ENCODE results near the gene GAL.
A peak's percentile ranks its signal among the peaks of the same experiment; 100 is the strongest.

The GAL gene

GRCh38 chr11:68722143-68722542 is 37.8 kb downstream of the GAL start:
- Histone ChIP-seq H3K14ac (ENCODE audit: low read length) (no peak overlapping the region), H3K4me1 (ENCODE audit: control insufficient read depth in 2 of 2, insufficient read depth in 1 of 2, low read depth in 1 of 2, low read length in 2 of 2) (no peaks in the 10 kb centered on the region), H2BK12ac (ENCODE audit: low read length) (no peak overlapping the region), H3K27ac (replicated peaks; ENCODE audit: low read length) (no peak overlapping the region), H3K27me3 (ENCODE audit: control insufficient read depth in 3 of 3, insufficient read depth in 3 of 3, low read depth in 1 of 3, low read length in 3 of 3) (peaks cover 0 to 4% (median 0%) of the 10 kb centered on the region in 3 experiments), H3K4me3 (ENCODE audit: low read length in 2 of 2) (no peak overlapping the region), H3K4me2 (ENCODE audit: insufficient read depth, low read length, poor library complexity, severe bottlenecking) (no peak overlapping the region), H3K36me3 (replicated peaks in 1 of 2; ENCODE audit: control insufficient read depth in 2 of 2, insufficient read depth in 2 of 2, low read length in 2 of 2) (no peaks in the 10 kb centered on the region), H3K18ac (ENCODE audit: low read length) (no peak overlapping the region), H2AK5ac (ENCODE audit: low read depth, low read length) (no peak overlapping the region), H4K8ac (ENCODE audit: low read depth, low read length) (no peak overlapping the region), H3K4ac (ENCODE audit: low read length) (no peak overlapping the region), H2AFZ (ENCODE audit: low read length) (no peak overlapping the region), H4K91ac (ENCODE audit: low read depth, low read length, poor library complexity) (no peak overlapping the region), H2BK15ac (ENCODE audit: low read length) (no peak overlapping the region), H3K23ac (ENCODE audit: low read depth, low read length, poor library complexity) (no peak overlapping the region), H3K9me3 (replicated peaks in 1 of 2; ENCODE audit: control insufficient read depth in 2 of 2, insufficient read depth in 1 of 2, low read depth in 1 of 2, low read length in 2 of 2) (peaks cover 2 to 5% of the 10 kb centered on the region in 2 donors), H3K79me1 (ENCODE audit: low read depth, low read length) (no peaks in the 10 kb centered on the region), H2BK5ac (ENCODE audit: low read length) (no peak overlapping the region), H3K9ac (ENCODE audit: low read depth, low read length, poor library complexity) (no peak overlapping the region), H2BK120ac (ENCODE audit: low read depth, low read length) (no peak overlapping the region)
- DNase-seq (ENCODE audit: low spot score) = no peak
- WGBS, 2 donors (ENCODE audit: extremely low coverage in 2 of 2, insufficient read length in 2 of 2, insufficient replicate concordance in 1 of 2) = no CpG with 5 or more reads among the region's 1 CpG

- peak overlapping the region; percentile 52 for H3K23ac ChIP-seq (ENCODE audit: low read depth, low read length, poor library complexity)
- H3K27me3 ChIP-seq (ENCODE audit: control insufficient read depth in 3 of 3, insufficient read depth in 3 of 3, low read depth in 1 of 3, low read length in 3 of 3) = peaks cover 0 to 13% (median 0%) of the 10 kb centered on the region in 3 experiments
- H3K14ac ChIP-seq (ENCODE audit: low read length) = no peak overlapping the region
- no peak overlapping the region for H3K4me2 ChIP-seq (ENCODE audit: insufficient read depth, low read length, poor library complexity, severe bottlenecking)
- H3K9ac ChIP-seq (ENCODE audit: low read depth, low read length, poor library complexity) = no peak overlapping the region
- H2BK12ac ChIP-seq (ENCODE audit: low read length) = no peak overlapping the region
- H2BK120ac ChIP-seq (ENCODE audit: low read depth, low read length) = no peak overlapping the region
- H2BK15ac ChIP-seq (ENCODE audit: low read length) = no peak overlapping the region
- H3K9me3 ChIP-seq (replicated peaks in 1 of 2; ENCODE audit: control insufficient read depth in 2 of 2, insufficient read depth in 1 of 2, low read depth in 1 of 2, low read length in 2 of 2) = peaks cover 2 to 5% of the 10 kb centered on the region in 2 donors
- no peak overlapping the region for H3K4ac ChIP-seq (ENCODE audit: low read length)
- no peak for DNase-seq (ENCODE audit: low spot score)
- H4K91ac ChIP-seq (ENCODE audit: low read depth, low read length, poor library complexity) = no peak overlapping the region
- H3K4me3 ChIP-seq (ENCODE audit: low read length in 2 of 2) = no peak overlapping the region
- no peak overlapping the region for H3K27ac ChIP-seq (replicated peaks; ENCODE audit: low read length)
- H3K18ac ChIP-seq (ENCODE audit: low read length) = no peak overlapping the region
- no CpG with 5 or more reads among the region's 4 CpGs for WGBS, 2 donors (ENCODE audit: extremely low coverage in 2 of 2, insufficient read length in 2 of 2, insufficient replicate concordance in 1 of 2)
- H2BK5ac ChIP-seq (ENCODE audit: low read length) = no peak overlapping the region
- no peak overlapping the region for H2AK5ac ChIP-seq (ENCODE audit: low read depth, low read length)
- H3K79me1 ChIP-seq (ENCODE audit: low read depth, low read length) = no peaks in the 10 kb centered on the region
- no peak overlapping the region for H4K8ac ChIP-seq (ENCODE audit: low read depth, low read length)
- no peaks in the 10 kb centered on the region for H3K4me1 ChIP-seq (ENCODE audit: control insufficient read depth in 2 of 2, insufficient read depth in 1 of 2, low read depth in 1 of 2, low read length in 2 of 2)
- no peak overlapping the region for H2AFZ ChIP-seq (ENCODE audit: low read length)
- H3K36me3 ChIP-seq (replicated peaks in 1 of 2; ENCODE audit: control insufficient read depth in 2 of 2, insufficient read depth in 2 of 2, low read length in 2 of 2) = no peaks in the 10 kb centered on the region
These were observed 39.9 kb downstream of the GAL start for GRCh38 chr11:68724293-68724692.

- Histone ChIP-seq H2BK5ac (ENCODE audit: low read length) (no peak overlapping the region), H3K36me3 (replicated peaks in 1 of 2; ENCODE audit: control insufficient read depth in 2 of 2, insufficient read depth in 2 of 2, low read length in 2 of 2) (no peaks in the 10 kb centered on the region), H3K79me1 (ENCODE audit: low read depth, low read length) (no peaks in the 10 kb centered on the region), H3K9ac (ENCODE audit: low read depth, low read length, poor library complexity) (no peak overlapping the region), H3K9me3 (replicated peaks in 1 of 2; ENCODE audit: control insufficient read depth in 2 of 2, insufficient read depth in 1 of 2, low read depth in 1 of 2, low read length in 2 of 2) (no peaks in the 10 kb centered on the region), H4K8ac (ENCODE audit: low read depth, low read length) (no peak overlapping the region), H4K91ac (ENCODE audit: low read depth, low read length, poor library complexity) (no peak overlapping the region), H3K14ac (ENCODE audit: low read length) (no peak overlapping the region), H3K23ac (ENCODE audit: low read depth, low read length, poor library complexity) (no peak overlapping the region), H2BK120ac (ENCODE audit: low read depth, low read length) (no peak overlapping the region), H2AFZ (ENCODE audit: low read length) (no peak overlapping the region), H2BK12ac (ENCODE audit: low read length) (no peak overlapping the region), H3K27ac (replicated peaks; ENCODE audit: low read length) (no peak overlapping the region), H3K4me1 (ENCODE audit: control insufficient read depth in 2 of 2, insufficient read depth in 1 of 2, low read depth in 1 of 2, low read length in 2 of 2) (no peaks in the 10 kb centered on the region), H3K4me3 (ENCODE audit: low read length in 2 of 2) (no peak overlapping the region), H2BK15ac (ENCODE audit: low read length) (no peak overlapping the region), H3K18ac (ENCODE audit: low read length) (no peak overlapping the region), H3K4ac (ENCODE audit: low read length) (no peak overlapping the region), H3K4me2 (ENCODE audit: insufficient read depth, low read length, poor library complexity, severe bottlenecking) (no peak overlapping the region), H3K27me3 (ENCODE audit: control insufficient read depth in 3 of 3, insufficient read depth in 3 of 3, low read depth in 1 of 3, low read length in 3 of 3) (peaks cover 0 to 26% (median 0%) of the 10 kb centered on the region in 3 experiments), H2AK5ac (ENCODE audit: low read depth, low read length) (no peak overlapping the region)
- no peak for DNase-seq (ENCODE audit: low spot score)
- no CpG with 5 or more reads among the region's 6 CpGs for WGBS, 2 donors (ENCODE audit: extremely low coverage in 2 of 2, insufficient read length in 2 of 2, insufficient replicate concordance in 1 of 2)
These were observed 43.4 kb downstream of the GAL start for GRCh38 chr11:68727783-68728182.

GRCh38 chr11:68734111-68734510 is 49.8 kb downstream of the GAL start:
- no peak for DNase-seq (ENCODE audit: low spot score)
- Histone ChIP-seq H3K4me1 (ENCODE audit: control insufficient read depth in 2 of 2, insufficient read depth in 1 of 2, low read depth in 1 of 2, low read length in 2 of 2) (peaks cover 0 to 1% of the 10 kb centered on the region in 2 donors), H3K9me3 (replicated peaks in 1 of 2; ENCODE audit: control insufficient read depth in 2 of 2, insufficient read depth in 1 of 2, low read depth in 1 of 2, low read length in 2 of 2) (no peaks in the 10 kb centered on the region), H3K4ac (ENCODE audit: low read length) (no peak overlapping the region), H3K27ac (replicated peaks; ENCODE audit: low read length) (no peak overlapping the region), H3K4me3 (ENCODE audit: low read length in 2 of 2) (no peak overlapping the region), H2AK5ac (ENCODE audit: low read depth, low read length) (no peak overlapping the region), H3K36me3 (replicated peaks in 1 of 2; ENCODE audit: control insufficient read depth in 2 of 2, insufficient read depth in 2 of 2, low read length in 2 of 2) (no peaks in the 10 kb centered on the region), H3K27me3 (ENCODE audit: control insufficient read depth in 3 of 3, insufficient read depth in 3 of 3, low read depth in 1 of 3, low read length in 3 of 3) (peaks cover 0 to 17% (median 0%) of the 10 kb centered on the region in 3 experiments), H2BK12ac (ENCODE audit: low read length) (no peak overlapping the region), H2AFZ (ENCODE audit: low read length) (no peak overlapping the region), H3K4me2 (ENCODE audit: insufficient read depth, low read length, poor library complexity, severe bottlenecking) (no peak overlapping the region), H3K18ac (ENCODE audit: low read length) (no peak overlapping the region), H2BK5ac (ENCODE audit: low read length) (no peak overlapping the region), H4K8ac (ENCODE audit: low read depth, low read length) (no peak overlapping the region), H3K23ac (ENCODE audit: low read depth, low read length, poor library complexity) (no peak overlapping the region), H2BK120ac (ENCODE audit: low read depth, low read length) (no peak overlapping the region), H2BK15ac (ENCODE audit: low read length) (no peak overlapping the region), H3K79me1 (ENCODE audit: low read depth, low read length) (no peaks in the 10 kb centered on the region), H3K9ac (ENCODE audit: low read depth, low read length, poor library complexity) (no peak overlapping the region), H3K14ac (ENCODE audit: low read length) (no peak overlapping the region), H4K91ac (ENCODE audit: low read depth, low read length, poor library complexity) (no peak overlapping the region)
- WGBS, 2 donors (ENCODE audit: extremely low coverage in 2 of 2, insufficient read length in 2 of 2, insufficient replicate concordance in 1 of 2) = no CpG with 5 or more reads among the region's 7 CpGs
